Hematopoietic multipotent progenitor cell treated with erythropoietin and hydrocortisone succinate and interleukin-3 and kit ligand, for 17 days (in vitro differentiated cells): ENCODE data around the gene ZNF574.

Source experiments
- DNase-seq: peaks from one replicate; pipeline ENCODE4 v3.0.0-alpha.2; 2015; ENCODE audit warnings: low spot score

The ZNF574 gene

DNA sequence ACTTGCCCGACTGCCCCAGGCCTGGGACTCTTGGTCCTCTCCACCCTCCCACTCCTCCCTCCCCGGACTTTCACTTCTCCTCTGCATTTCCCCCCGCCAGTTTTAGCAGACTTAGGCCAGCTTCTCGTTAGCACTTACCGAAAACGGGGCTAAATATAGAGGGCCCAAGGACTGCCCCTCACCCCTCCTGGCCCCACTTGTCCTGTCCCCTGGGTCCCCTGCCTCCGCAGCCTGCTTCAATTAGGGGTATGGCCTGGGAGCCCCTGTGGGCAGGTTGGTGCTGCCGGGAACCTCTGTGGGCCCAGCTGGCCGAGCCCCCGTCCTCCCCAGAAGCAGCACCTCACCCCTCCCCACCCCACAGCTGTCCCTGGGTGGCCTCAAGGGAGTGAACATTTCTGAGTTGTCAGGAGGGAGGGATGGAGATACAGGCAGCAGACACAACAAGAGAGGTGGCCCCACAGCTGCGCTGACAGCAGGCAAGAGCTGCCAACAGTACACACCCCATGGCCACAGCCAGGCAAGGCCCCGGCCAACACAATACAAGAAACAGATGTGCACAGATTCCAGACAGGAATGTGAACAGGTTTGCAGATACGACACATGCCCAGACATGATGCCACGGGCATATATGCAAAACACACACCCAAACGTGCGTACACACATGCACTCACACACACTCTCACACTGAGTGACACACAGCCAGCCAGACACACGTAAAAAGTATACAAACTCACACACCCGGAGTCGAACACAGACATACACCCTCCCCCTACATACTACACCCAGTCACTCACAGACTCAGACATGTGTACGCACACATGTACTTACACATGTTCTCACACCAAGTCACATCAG lies 53.7 kb downstream of the ZNF574 start:
- no peak for DNase-seq

DNA sequence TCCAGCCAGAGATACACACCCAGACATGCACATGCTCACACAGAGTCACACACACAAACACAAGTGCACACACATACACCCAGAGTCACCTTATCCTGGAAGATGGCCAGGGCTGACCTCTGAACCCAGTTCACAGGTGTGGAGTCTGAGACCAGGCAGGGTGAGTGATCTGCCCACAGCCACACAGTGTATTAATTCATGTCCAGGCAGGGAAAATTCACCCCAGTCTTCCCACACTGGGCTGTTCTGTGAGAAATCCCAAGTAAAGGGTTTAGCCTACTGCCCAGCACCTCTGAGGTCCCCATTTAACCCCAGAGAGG lies 54.2 kb downstream of the ZNF574 start:
- DNase-seq: no peak
